OCI-LY1 (cell line): ENCODE data around the gene ZNF195.

ENCODE experiments used
- H2AFZ ChIP-seq: fragments of 200-600 bp; sonication (generic), shearing (Covaris generic); 2 replicates; pipeline ENCODE4 v1.6.0; 2014; ENCODE audit warnings: antibody characterized with exemption, mild to moderate bottlenecking, low read length
- H3F3A ChIP-seq: fragments of 200-600 bp; sonication (generic), shearing (Covaris generic); 2 replicates; pipeline ENCODE4 v1.6.0; 2014; ENCODE audit warnings: mild to moderate bottlenecking, antibody characterized with exemption, low read length, moderate library complexity; ENCODE audit not compliant: insufficient read depth
- H3K27ac ChIP-seq: fragments of 200-600 bp; sonication (generic); 2 replicates; pipeline ENCODE4 v1.5.1; 2014; ENCODE audit warnings: low read length, mixed run types, mild to moderate bottlenecking, low read depth; ENCODE audit not compliant: poor library complexity, severe bottlenecking
- H3K27me3 ChIP-seq: fragments of 200-600 bp; sonication (generic); 2 replicates; pipeline ENCODE4 v1.6.0; 2014; ENCODE audit warnings: antibody characterized with exemption, mild to moderate bottlenecking, low read length, moderate library complexity; ENCODE audit not compliant: insufficient read depth
- H3K36me3 ChIP-seq: fragments of 200-600 bp; sonication (generic); 2 replicates; pipeline ENCODE4 v1.6.1; 2014; ENCODE audit warnings: mild to moderate bottlenecking, antibody characterized with exemption, low read length, moderate library complexity, mixed read lengths; ENCODE audit not compliant: insufficient read depth
- H3K4me1 ChIP-seq: fragments of 200-600 bp; sonication (generic); 2 replicates; pipeline ENCODE4 v1.5.1; 2014; ENCODE audit warnings: mild to moderate bottlenecking, low read length, moderate library complexity; ENCODE audit not compliant: insufficient read depth, severe bottlenecking
- H3K4me2 ChIP-seq: fragments of 200-600 bp; sonication (generic), shearing (Covaris generic); 2 replicates; pipeline ENCODE4 v1.6.1; 2014; ENCODE audit warnings: low read length
- H3K4me3 ChIP-seq: fragments of 200-600 bp; sonication (generic); 2 replicates; pipeline ENCODE4 v1.5.1; 2014; ENCODE audit warnings: low read length, low read depth, mild to moderate bottlenecking, mixed read lengths; ENCODE audit not compliant: poor library complexity, severe bottlenecking
- H3K79me2 ChIP-seq: fragments of 200-600 bp; shearing (Covaris generic); 2 replicates; pipeline ENCODE4 v1.6.1; 2016; ENCODE audit warnings: mixed run types, low read length, mixed read lengths; ENCODE audit not compliant: insufficient read depth
- H3K9ac ChIP-seq: fragments of 200-600 bp; sonication (generic), shearing (Covaris generic); 2 replicates; pipeline ENCODE4 v1.6.1; 2014; ENCODE audit warnings: mild to moderate bottlenecking, low read length, mixed read lengths
- H3K9me2 ChIP-seq: fragments of 200-600 bp; sonication (generic), shearing (Covaris generic); 2 replicates; pipeline ENCODE4 v1.6.1; 2014; ENCODE audit warnings: low read depth, mild to moderate bottlenecking, low read length, mixed read lengths
- H3K9me3 ChIP-seq: fragments of 200-600 bp; shearing (Covaris generic); 2 replicates; pipeline ENCODE4 v1.6.1; 2014; ENCODE audit warnings: low read length, mixed read lengths
- H4K20me1 ChIP-seq: fragments of 200-600 bp; sonication (generic), shearing (Covaris generic); 2 replicates; pipeline ENCODE4 v1.6.0; 2016; ENCODE audit warnings: mild to moderate bottlenecking, low read length; ENCODE audit not compliant: insufficient read depth
- EZH2 ChIP-seq: fragments of 200-600 bp; sonication (generic), shearing (Covaris generic); IDR thresholded peaks from 2 replicates; pipeline ENCODE4 v1.8.0; 2017; ENCODE audit warnings: borderline replicate concordance, mixed run types, mild to moderate bottlenecking, antibody characterized with exemption, low read length, moderate library complexity, mixed read lengths
- TF ChIP-seq, protein P1 (sequence below): fragments of 200-600 bp; sonication (generic), shearing (Covaris generic); IDR thresholded peaks from 2 replicates; pipeline ENCODE4 v1.5.1; 2017; ENCODE audit warnings: mild to moderate bottlenecking, antibody characterized with exemption, low read length, moderate library complexity, mixed read lengths

The ZNF195 gene

DNA sequence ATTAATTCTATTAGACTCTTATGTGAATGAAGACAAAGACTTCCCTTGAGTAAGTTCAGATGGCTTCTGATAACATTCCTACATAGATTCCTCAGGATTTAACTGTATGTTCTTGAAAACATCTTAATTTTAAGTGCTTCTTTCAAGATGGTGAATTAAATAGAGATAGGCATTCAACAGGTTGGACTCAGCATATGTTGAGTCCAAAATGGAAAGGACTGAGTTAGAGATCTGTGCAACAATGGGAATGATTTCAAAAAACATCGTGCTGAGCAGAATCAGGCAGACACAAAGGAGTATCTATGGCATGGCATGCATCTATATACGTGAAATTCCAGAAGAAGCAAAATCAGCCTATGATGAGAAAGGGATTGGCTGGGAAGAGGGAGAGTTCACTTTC is 36.2 kb downstream of the ZNF195 start:
- no peak for TF ChIP-seq EZH2
- TF ChIP-seq, protein P1, sequence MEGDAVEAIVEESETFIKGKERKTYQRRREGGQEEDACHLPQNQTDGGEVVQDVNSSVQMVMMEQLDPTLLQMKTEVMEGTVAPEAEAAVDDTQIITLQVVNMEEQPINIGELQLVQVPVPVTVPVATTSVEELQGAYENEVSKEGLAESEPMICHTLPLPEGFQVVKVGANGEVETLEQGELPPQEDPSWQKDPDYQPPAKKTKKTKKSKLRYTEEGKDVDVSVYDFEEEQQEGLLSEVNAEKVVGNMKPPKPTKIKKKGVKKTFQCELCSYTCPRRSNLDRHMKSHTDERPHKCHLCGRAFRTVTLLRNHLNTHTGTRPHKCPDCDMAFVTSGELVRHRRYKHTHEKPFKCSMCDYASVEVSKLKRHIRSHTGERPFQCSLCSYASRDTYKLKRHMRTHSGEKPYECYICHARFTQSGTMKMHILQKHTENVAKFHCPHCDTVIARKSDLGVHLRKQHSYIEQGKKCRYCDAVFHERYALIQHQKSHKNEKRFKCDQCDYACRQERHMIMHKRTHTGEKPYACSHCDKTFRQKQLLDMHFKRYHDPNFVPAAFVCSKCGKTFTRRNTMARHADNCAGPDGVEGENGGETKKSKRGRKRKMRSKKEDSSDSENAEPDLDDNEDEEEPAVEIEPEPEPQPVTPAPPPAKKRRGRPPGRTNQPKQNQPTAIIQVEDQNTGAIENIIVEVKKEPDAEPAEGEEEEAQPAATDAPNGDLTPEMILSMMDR: no peak
- no peak overlapping the region for H3K27ac ChIP-seq

DNA sequence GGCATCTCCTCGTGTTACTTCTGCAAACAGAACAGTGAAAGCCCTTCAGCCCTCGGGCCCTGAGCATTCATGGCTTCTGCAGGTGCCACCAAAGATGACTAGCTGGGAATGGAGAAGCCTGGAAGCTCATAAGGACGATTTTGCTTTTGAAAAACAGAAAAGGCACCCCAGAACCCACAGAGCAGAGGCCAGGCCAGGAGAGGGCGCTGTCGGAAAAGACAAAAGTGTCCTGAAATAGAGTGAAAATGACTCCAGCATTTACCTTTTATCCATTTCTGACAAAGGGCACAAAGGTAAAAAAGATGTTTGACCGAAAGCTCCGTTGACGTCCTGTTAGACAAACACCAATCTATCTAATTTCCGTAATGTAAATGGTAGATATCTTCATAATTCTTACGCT is 37.6 kb downstream of the ZNF195 start:
- H3K4me1 ChIP-seq: no peaks in the 10 kb centered on the region
- H4K20me1 ChIP-seq: no peaks in the 10 kb centered on the region
- TF ChIP-seq, protein P1: peak; percentile 84
- no peak for TF ChIP-seq EZH2
- no peak overlapping the region for H3K9ac ChIP-seq
- no peaks in the 10 kb centered on the region for H3K27me3 ChIP-seq
- H3F3A ChIP-seq: no peaks in the 10 kb centered on the region
- no peak overlapping the region for H3K4me2 ChIP-seq
- no peaks in the 10 kb centered on the region for H3K9me3 ChIP-seq
- H3K36me3 ChIP-seq: no peaks in the 10 kb centered on the region
- H3K79me2 ChIP-seq: no peaks in the 10 kb centered on the region
- H3K4me3 ChIP-seq: no peak overlapping the region
- H2AFZ ChIP-seq: no peak overlapping the region
- no peaks in the 10 kb centered on the region for H3K9me2 ChIP-seq
- no peak overlapping the region for H3K27ac ChIP-seq

More for the DNA sequence above, 36.2 kb downstream of the ZNF195 start:
- H3K9ac ChIP-seq: no peak overlapping the region
- no peak overlapping the region for H3K4me3 ChIP-seq
- no peaks in the 10 kb centered on the region for H3K27me3 ChIP-seq
- no peak overlapping the region for H2AFZ ChIP-seq
- no peaks in the 10 kb centered on the region for H4K20me1 ChIP-seq
- peaks cover 5% of the 10 kb centered on the region for H3K9me3 ChIP-seq
- no peak overlapping the region for H3K4me2 ChIP-seq
- H3K36me3 ChIP-seq: no peaks in the 10 kb centered on the region; the same call in 1 of the 2 replicates
- H3K4me1 ChIP-seq: no peaks in the 10 kb centered on the region
- H3F3A ChIP-seq: no peaks in the 10 kb centered on the region
- H3K9me2 ChIP-seq: no peaks in the 10 kb centered on the region
- H3K79me2 ChIP-seq: no peaks in the 10 kb centered on the region

DNA sequence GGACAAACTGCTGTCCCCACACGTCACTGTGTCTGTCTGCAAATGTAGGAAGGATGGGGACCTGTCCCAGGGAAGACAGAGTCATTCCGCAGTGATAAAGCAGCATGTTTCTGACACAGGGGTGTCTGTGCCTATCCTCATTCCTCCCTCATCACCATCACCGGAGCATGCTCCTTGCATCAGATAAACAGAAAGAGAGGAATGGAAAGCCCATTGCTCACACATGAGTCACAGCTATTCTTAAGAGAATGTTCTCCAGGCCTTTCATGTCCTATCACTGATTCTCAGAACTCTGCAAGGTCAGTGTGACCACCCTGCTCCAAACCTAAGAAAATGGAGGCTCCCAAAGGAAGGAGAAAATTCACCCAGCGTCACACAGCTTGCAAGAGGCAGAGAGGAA is 38.9 kb downstream of the ZNF195 start:
- H3K79me2 ChIP-seq: no peaks in the 10 kb centered on the region
- H3K9me3 ChIP-seq: no peaks in the 10 kb centered on the region
- H3K9ac ChIP-seq: no peak overlapping the region
- H3K4me2 ChIP-seq: no peak overlapping the region
- no peaks in the 10 kb centered on the region for H3K36me3 ChIP-seq
- no peak for TF ChIP-seq EZH2
- TF ChIP-seq, protein P1: no peak
- no peaks in the 10 kb centered on the region for H3K9me2 ChIP-seq
- H2AFZ ChIP-seq: no peak overlapping the region
- H4K20me1 ChIP-seq: no peaks in the 10 kb centered on the region
- no peaks in the 10 kb centered on the region for H3K27me3 ChIP-seq
- H3K4me3 ChIP-seq: no peak overlapping the region
- no peak overlapping the region for H3K27ac ChIP-seq
- no peaks in the 10 kb centered on the region for H3K4me1 ChIP-seq
- H3F3A ChIP-seq: no peaks in the 10 kb centered on the region

DNA sequence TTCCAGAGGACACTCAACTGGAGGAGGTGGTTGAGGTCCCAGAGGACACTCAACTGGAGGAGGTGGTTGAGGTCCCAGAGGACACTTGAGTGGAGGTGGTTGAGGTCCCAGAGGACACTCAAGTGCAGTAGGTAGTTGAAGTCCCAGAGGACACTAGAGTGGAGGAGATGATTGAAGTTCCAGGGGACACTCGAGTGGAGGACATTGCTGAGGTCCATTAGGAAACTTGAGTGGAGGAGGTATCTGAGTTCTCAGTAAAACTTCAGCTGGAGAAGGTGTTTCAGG is 39.7 kb downstream of the ZNF195 start:
- TF ChIP-seq, protein P1: no peak
- TF ChIP-seq EZH2: no peak
- Histone ChIP-seq H3K36me3 (no peaks in the 10 kb centered on the region), H3K4me2 (no peak overlapping the region), H2AFZ (no peak overlapping the region), H3K27ac (no peak overlapping the region), H3K4me3 (no peak overlapping the region), H3K9me2 (no peaks in the 10 kb centered on the region), H3F3A (no peaks in the 10 kb centered on the region), H3K27me3 (no peaks in the 10 kb centered on the region), H3K9ac (no peak overlapping the region), H4K20me1 (no peaks in the 10 kb centered on the region), H3K9me3 (no peaks in the 10 kb centered on the region), H3K79me2 (no peaks in the 10 kb centered on the region), H3K4me1 (no peaks in the 10 kb centered on the region)
